Measurements from ENCODE around the gene NOG. TPM values are rescaled to one million over a fixed set of nuclear protein-coding genes. Genes with fewer than 3 reads are reported as not detected.

NOG gene
- total and polyA plus RNA-seq, 2 experiments from 2014 or later, result 9.5 to 10.7 TPM

- Histone ChIP-seq H3K4me2 (no peak overlapping the region), H4K20me1 (ENCODE audit: insufficient read depth, poor library complexity, severe bottlenecking) (no peaks in the 10 kb centered on the region), H3K9me2 (replicated peaks; ENCODE audit: insufficient read depth) (no peaks in the 10 kb centered on the region), H3K27me3 (no peaks in the 10 kb centered on the region), H3K9me3 (ENCODE audit: low read depth) (no peaks in the 10 kb centered on the region), H3K27ac (no peak overlapping the region), H3K79me2 (no peaks in the 10 kb centered on the region), H3K4me1 (ENCODE audit: insufficient read depth) (no peaks in the 10 kb centered on the region), H3K4me3 (no peak overlapping the region), H3K36me3 (replicated peaks; ENCODE audit: insufficient read depth, low read depth) (no peaks in the 10 kb centered on the region), H2AFZ (no peak overlapping the region)
- 71% methylated on average over 3 of the region's 3 CpGs for WGBS (ENCODE audit: low lambda C conversion rate, missing lambda C conversion rate)
- no peak for TF ChIP-seq CTCF (IDR thresholded peaks at IDR 0.05; ENCODE audit: poor library complexity)
- no peak for TF ChIP-seq EZH2 (IDR thresholded peaks at IDR 0.05; ENCODE audit: borderline replicate concordance)
- TF ChIP-seq EZH2phosphoT487 (IDR thresholded peaks at IDR 0.05; ENCODE audit: low read depth, severe bottlenecking, unreplicated experiment), result no peak
- DNase-seq (ENCODE audit: low spot score), result no peak
These were observed 23.3 kb upstream of the NOG start for GRCh38 chr17:56570199-56570598.

- Histone ChIP-seq H3K4me3 (no peak overlapping the region), H3K4me2 (no peak overlapping the region), H3K27me3 (no peaks in the 10 kb centered on the region), H3K4me1 (ENCODE audit: insufficient read depth) (no peaks in the 10 kb centered on the region), H3K27ac (no peak overlapping the region), H3K9me2 (replicated peaks; ENCODE audit: insufficient read depth) (no peaks in the 10 kb centered on the region), H2AFZ (no peak overlapping the region), H3K36me3 (replicated peaks; ENCODE audit: insufficient read depth, low read depth) (no peaks in the 10 kb centered on the region), H4K20me1 (ENCODE audit: insufficient read depth, poor library complexity, severe bottlenecking) (no peaks in the 10 kb centered on the region), H3K9me3 (ENCODE audit: low read depth) (no peaks in the 10 kb centered on the region), H3K79me2 (no peaks in the 10 kb centered on the region)
- no peak for TF ChIP-seq CTCF (IDR thresholded peaks at IDR 0.05; ENCODE audit: poor library complexity)
- no peak for TF ChIP-seq EZH2 (IDR thresholded peaks at IDR 0.05; ENCODE audit: borderline replicate concordance)
- TF ChIP-seq EZH2phosphoT487 (IDR thresholded peaks at IDR 0.05; ENCODE audit: low read depth, severe bottlenecking, unreplicated experiment), result no peak
- DNase-seq (ENCODE audit: low spot score), result no peak
- WGBS (ENCODE audit: low lambda C conversion rate, missing lambda C conversion rate), result 95% methylated on average over 1 of the region's 1 CpG
These were observed 22.0 kb upstream of the NOG start for GRCh38 chr17:56571456-56571855.

- peak overlapping the region; percentile 53 for H3K27ac ChIP-seq
- peaks cover 5% of the 10 kb centered on the region for H3K4me1 ChIP-seq (ENCODE audit: insufficient read depth)
- DNase-seq (ENCODE audit: low spot score), result no peak
- H2AFZ ChIP-seq, result no peak overlapping the region
- H3K27me3 ChIP-seq, result peaks cover 9% of the 10 kb centered on the region
- H3K9me3 ChIP-seq (ENCODE audit: low read depth), result no peaks in the 10 kb centered on the region
- H3K4me3 ChIP-seq, result no peak overlapping the region
- H4K20me1 ChIP-seq (ENCODE audit: insufficient read depth, poor library complexity, severe bottlenecking), result no peaks in the 10 kb centered on the region
- peak overlapping the region; percentile 70 for H3K4me2 ChIP-seq
- no peaks in the 10 kb centered on the region for H3K79me2 ChIP-seq
- WGBS (ENCODE audit: low lambda C conversion rate, missing lambda C conversion rate), result 65% methylated on average over 5 of the region's 5 CpGs
- no peaks in the 10 kb centered on the region for H3K9me2 ChIP-seq (replicated peaks; ENCODE audit: insufficient read depth)
- TF ChIP-seq CTCF (IDR thresholded peaks at IDR 0.05; ENCODE audit: poor library complexity) (no peak), EZH2 (IDR thresholded peaks at IDR 0.05; ENCODE audit: borderline replicate concordance) (no peak), EZH2phosphoT487 (IDR thresholded peaks at IDR 0.05; ENCODE audit: low read depth, severe bottlenecking, unreplicated experiment) (no peak)
- H3K36me3 ChIP-seq (replicated peaks; ENCODE audit: insufficient read depth, low read depth), result no peaks in the 10 kb centered on the region
These were observed 16.2 kb upstream of the NOG start for GRCh38 chr17:56577190-56577842.
